ENCODE measurements around the gene VMP1.

DNA sequence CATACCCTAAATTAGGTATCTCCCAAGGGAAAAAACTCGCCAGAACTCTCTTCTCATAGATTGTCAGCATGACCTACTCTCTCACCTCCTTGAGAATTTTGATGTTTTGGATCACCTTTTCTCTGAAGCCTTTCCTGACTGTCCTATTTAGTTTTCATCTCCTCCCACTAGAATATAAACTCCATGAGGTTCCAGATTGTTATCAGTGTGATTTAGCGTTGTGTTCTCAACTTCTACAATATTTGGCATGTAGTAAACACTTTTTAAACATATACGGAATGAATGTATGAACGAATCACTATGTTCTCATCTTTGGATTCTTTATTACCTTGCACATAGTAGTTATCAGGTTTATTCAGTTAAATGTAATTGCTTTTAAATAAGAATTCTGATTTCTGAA lies 88.7 kb downstream of the VMP1 start:
- TF ChIP-seq CTCF (CRISPR knock-in tag; IDR thresholded peaks at IDR 0.05) (no peak), ZNF615 (CRISPR knock-in tag; IDR thresholded peaks at IDR 0.05; ENCODE audit: borderline replicate concordance) (no peak), SUZ12 (IDR thresholded peaks at IDR 0.05; ENCODE audit: low read depth, low read length) (no peak), ZNF326 (CRISPR knock-in tag; IDR thresholded peaks at IDR 0.05; ENCODE audit: borderline replicate concordance) (no peak), TBP (CRISPR knock-in tag; IDR thresholded peaks at IDR 0.05) (no peak), SMC3 (IDR thresholded peaks at IDR 0.05; ENCODE audit: low read length) (no peak), SP2 (CRISPR knock-in tag; IDR thresholded peaks at IDR 0.05) (no peak), ZBTB1 (CRISPR knock-in tag; IDR thresholded peaks at IDR 0.05; ENCODE audit: borderline replicate concordance) (no peak), ZNF124 (CRISPR knock-in tag; IDR thresholded peaks at IDR 0.05) (no peak)
- TF ChIP-seq, protein P1, sequence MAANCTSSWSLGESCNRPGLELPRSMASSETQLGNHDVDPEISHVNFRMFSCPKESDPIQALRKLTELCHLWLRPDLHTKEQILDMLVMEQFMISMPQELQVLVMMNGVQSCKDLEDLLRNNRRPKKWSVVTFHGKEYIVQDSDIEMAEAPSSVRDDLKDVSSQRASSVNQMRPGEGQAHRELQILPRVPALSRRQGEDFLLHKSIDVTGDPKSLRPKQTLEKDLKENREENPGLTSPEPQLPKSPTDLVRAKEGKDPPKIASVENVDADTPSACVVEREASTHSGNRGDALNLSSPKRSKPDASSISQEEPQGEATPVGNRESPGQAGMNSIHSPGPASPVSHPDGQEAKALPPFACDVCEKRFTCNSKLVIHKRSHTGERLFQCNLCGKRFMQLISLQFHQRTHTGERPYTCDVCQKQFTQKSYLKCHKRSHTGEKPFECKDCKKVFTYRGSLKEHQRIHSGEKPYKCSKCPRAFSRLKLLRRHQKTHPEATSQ (CRISPR knock-in tag; IDR thresholded peaks at IDR 0.05; ENCODE audit: borderline replicate concordance): no peak
- TF ChIP-seq, protein P2, sequence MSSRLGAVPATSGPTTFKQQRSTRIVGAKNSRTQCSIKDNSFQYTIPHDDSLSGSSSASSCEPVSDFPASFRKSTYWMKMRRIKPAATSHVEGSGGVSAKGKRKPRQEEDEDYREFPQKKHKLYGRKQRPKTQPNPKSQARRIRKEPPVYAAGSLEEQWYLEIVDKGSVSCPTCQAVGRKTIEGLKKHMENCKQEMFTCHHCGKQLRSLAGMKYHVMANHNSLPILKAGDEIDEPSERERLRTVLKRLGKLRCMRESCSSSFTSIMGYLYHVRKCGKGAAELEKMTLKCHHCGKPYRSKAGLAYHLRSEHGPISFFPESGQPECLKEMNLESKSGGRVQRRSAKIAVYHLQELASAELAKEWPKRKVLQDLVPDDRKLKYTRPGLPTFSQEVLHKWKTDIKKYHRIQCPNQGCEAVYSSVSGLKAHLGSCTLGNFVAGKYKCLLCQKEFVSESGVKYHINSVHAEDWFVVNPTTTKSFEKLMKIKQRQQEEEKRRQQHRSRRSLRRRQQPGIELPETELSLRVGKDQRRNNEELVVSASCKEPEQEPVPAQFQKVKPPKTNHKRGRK (CRISPR knock-in tag; IDR thresholded peaks at IDR 0.05): no peak
- TF ChIP-seq, protein P3, sequence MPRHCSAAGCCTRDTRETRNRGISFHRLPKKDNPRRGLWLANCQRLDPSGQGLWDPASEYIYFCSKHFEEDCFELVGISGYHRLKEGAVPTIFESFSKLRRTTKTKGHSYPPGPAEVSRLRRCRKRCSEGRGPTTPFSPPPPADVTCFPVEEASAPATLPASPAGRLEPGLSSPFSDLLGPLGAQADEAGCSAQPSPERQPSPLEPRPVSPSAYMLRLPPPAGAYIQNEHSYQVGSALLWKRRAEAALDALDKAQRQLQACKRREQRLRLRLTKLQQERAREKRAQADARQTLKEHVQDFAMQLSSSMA (CRISPR knock-in tag; IDR thresholded peaks at IDR 0.05): no peak
